SK-N-SH (cell line): ENCODE data around the gene RCAN2. TPM values are rescaled to one million over a fixed set of nuclear protein-coding genes. Genes with fewer than 3 reads are reported as not detected.

Experiments used
- CTCF ChIA-PET: fragments of 300-600, 350-600 bp; formaldehyde crosslinking; extraction: SDS; loops from one replicate; lab custom pipeline; 2021; lab: Yijun Ruan, JAX
- POLR2A ChIA-PET: fragments of 350-600 bp; sonication (Branson Sonifier 250); formaldehyde crosslinking; extraction: SDS; loops from one replicate; lab custom pipeline; 2020; ENCODE audit warnings: antibody characterized with exemption, inconsistent platforms; lab: Yijun Ruan, JAX
- DNase-seq: peaks from one replicate; pipeline ENCODE4 v3.0.0; 2012
- H2AFZ ChIP-seq: fragments of 200-600 bp; sonication (generic); 2 replicates; pipeline ENCODE4 v1.8.1; 2016; ENCODE audit warnings: antibody characterized with exemption, mild to moderate bottlenecking, low read depth
- H3F3A ChIP-seq: fragments of 200-600 bp; sonication (generic); replicated peaks from 2 replicates; pipeline ENCODE3; 2016; ENCODE audit warnings: antibody characterized with exemption, mild to moderate bottlenecking; ENCODE audit not compliant: insufficient read depth
- H3K27ac ChIP-seq, 2 experiments: fragments of 200-500 bp in 1 of 2; fragments of 200-600 bp in 1 of 2; sonication (Bioruptor generic) in 1 of 2; sonication (generic), shearing (Covaris generic) in 1 of 2; 2 replicates each; pipeline versions ENCODE4 v1.5.1 to v1.6.1; 2014 to 2016; ENCODE audit warnings: low read depth in 2 of 2, inconsistent platforms in 1 of 2, low read length in 1 of 2, mild to moderate bottlenecking in 1 of 2, mixed read lengths in 1 of 2
- H3K27me3 ChIP-seq: fragments of 200-600 bp; sonication (generic), shearing (Covaris generic); 2 replicates; pipeline ENCODE4 v1.6.1; 2016; ENCODE audit warnings: mixed run types; ENCODE audit not compliant: insufficient read depth
- H3K36me3 ChIP-seq, 2 experiments: fragments of 200-500 bp in 1 of 2; fragments of 200-600 bp in 1 of 2; sonication (Bioruptor generic) in 1 of 2; sonication (generic) in 1 of 2; replicated peaks in 1 of 2; 2 replicates each; pipeline versions ENCODE3 to v1.5.1; 2014 to 2016; ENCODE audit warnings: low read length in 1 of 2, mild to moderate bottlenecking in 1 of 2; ENCODE audit not compliant: insufficient read depth in 2 of 2, control insufficient read depth in 1 of 2
- H3K4me1 ChIP-seq, 2 experiments: fragments of 200-500 bp in 1 of 2; fragments of 200-600 bp in 1 of 2; sonication (Bioruptor generic) in 1 of 2; sonication (generic), shearing (Covaris generic) in 1 of 2; 2 replicates each; pipeline versions ENCODE4 v1.5.1 to v1.6.1; 2014 to 2016; ENCODE audit warnings: low read depth in 1 of 2, low read length in 1 of 2, mixed run types in 1 of 2; ENCODE audit not compliant: insufficient read depth in 2 of 2, control insufficient read depth in 1 of 2
- H3K4me2 ChIP-seq: fragments of 200-600 bp; sonication (generic), shearing (Covaris generic); 2 replicates; pipeline ENCODE4 v1.6.1; 2017; ENCODE audit warnings: mixed run types
- H3K4me3 ChIP-seq, 2 experiments: fragments of 200-500 bp in 1 of 2; fragments of 200-600 bp in 1 of 2; sonication (Bioruptor generic) in 1 of 2; sonication (generic), shearing (Covaris generic) in 1 of 2; 2 replicates each; pipeline versions ENCODE4 v1.5.1 to v1.8.1; 2014 to 2016; ENCODE audit warnings: low read depth in 2 of 2, inconsistent platforms in 1 of 2, low read length in 1 of 2, mild to moderate bottlenecking in 1 of 2, mixed read lengths in 1 of 2, moderate library complexity in 1 of 2
- H3K79me2 ChIP-seq: fragments of 200-600 bp; sonication (generic); 2 replicates; pipeline ENCODE4 v1.8.1; 2017; ENCODE audit warnings: mild to moderate bottlenecking; ENCODE audit not compliant: insufficient read depth
- H3K9ac ChIP-seq: fragments of 200-600 bp; sonication (generic); 2 replicates; pipeline ENCODE4 v1.6.1; 2017; ENCODE audit warnings: mixed run types
- H3K9me2 ChIP-seq: fragments of 200-600 bp; sonication (generic); 2 replicates; pipeline ENCODE4 v1.6.1; 2017; ENCODE audit warnings: mixed run types
- H3K9me3 ChIP-seq: fragments of 200-600 bp; sonication (generic); 2 replicates; pipeline ENCODE4 v1.6.1; 2017; ENCODE audit warnings: mixed run types, mild to moderate bottlenecking, moderate library complexity
- H4K20me1 ChIP-seq: fragments of 200-600 bp; sonication (generic); 2 replicates; pipeline ENCODE4 v1.6.1; 2017; ENCODE audit warnings: mild to moderate bottlenecking, mixed run types; ENCODE audit not compliant: insufficient read depth
- CTCF ChIP-seq: fragments of 200-600 bp; sonication (generic); IDR thresholded peaks from 2 replicates; pipeline ENCODE4 v1.6.1; 2017; ENCODE audit warnings: antibody characterized with exemption, mild to moderate bottlenecking, moderate library complexity
- FOXJ3 ChIP-seq: sonication (generic); formaldehyde crosslinking; IDR thresholded peaks from 2 replicates; pipeline ENCODE4 v1.5.1; 2020; ENCODE audit warnings: mild to moderate bottlenecking, missing genetic modification reagents
- GATA2 ChIP-seq: sonication (generic); formaldehyde crosslinking; IDR thresholded peaks from 2 replicates; pipeline ENCODE4 v1.5.0; 2020; ENCODE audit warnings: mild to moderate bottlenecking, missing genetic modification reagents
- IRF3 ChIP-seq: fragments of 150-350 bp; IDR thresholded peaks from 2 replicates; pipeline ENCODE4 v1.6.1; 2016; ENCODE audit warnings: mild to moderate bottlenecking, low read depth, low read length
- JUND ChIP-seq: IDR thresholded peaks from 2 replicates; pipeline ENCODE4 v1.4.0; 2012
- NRF1 ChIP-seq: IDR thresholded peaks from 2 replicates; pipeline ENCODE4 v1.6.1; 2012; ENCODE audit warnings: low read depth, mild to moderate bottlenecking, low read length
- SMC3 ChIP-seq: IDR thresholded peaks from 2 replicates; pipeline ENCODE4 v1.6.1; 2012; ENCODE audit warnings: low read depth, low read length, improper control_type of control experiment
- TAF1 ChIP-seq: IDR thresholded peaks from 2 replicates; pipeline ENCODE4 v1.6.1; 2012; ENCODE audit warnings: low read depth, mild to moderate bottlenecking, low read length, moderate library complexity, borderline replicate concordance
- YY1 ChIP-seq: IDR thresholded peaks from 2 replicates; pipeline ENCODE4 v1.4.0; 2012; ENCODE audit warnings: low read depth, mild to moderate bottlenecking
- WGBS: methylation state at CpG from one replicate; pipeline ENCODE4 v1.1.6; 2017; ENCODE audit warnings: low lambda C conversion rate; 5-methylcytosine and 5-hydroxymethylcytosine counted together
- polyA plus RNA-seq, 3 experiments: library from polyadenylated mRNA; depleted of rRNA; stranded (reverse); fragments of >200 nt; gene quantifications; 2 replicates each; pipeline ENCODE4 v1.2.3, GENCODE V29; 2012

The RCAN2 gene
- polyA plus RNA-seq, 1 of the 3 experiments (the other 2 are of a cell fraction) = not detected

GRCh38 chr6:46491628-46492547, 639 bp upstream of the RCAN2 start:
- POLR2A ChIA-PET = no interaction called here
- H4K20me1 ChIP-seq = no peaks in the 10 kb centered on the region
- H2AFZ ChIP-seq = peak overlapping the region; percentile 29; the same call in 1 of the 2 replicates
- no peak overlapping the region for H3K9ac ChIP-seq
- peak overlapping the region; percentile 81 for H3K4me2 ChIP-seq
- H3K27me3 ChIP-seq = peaks cover 42% of the 10 kb centered on the region
- 5% methylated on average over 21 of the region's 30 CpGs for WGBS
- peak; percentile 63 for DNase-seq
- no peaks in the 10 kb centered on the region for H3K9me2 ChIP-seq
- no peaks in the 10 kb centered on the region; a peak in 1 of 4 replicates for H3K4me1 ChIP-seq
- CTCF ChIA-PET = interaction anchor here (1.0 to 1.5 kb wide), 3 partner anchors 13 to 25 kb away, joined by 3 to 6 read pairs (median 3); no protein-coding TSS in a partner anchor
- peak overlapping the region; percentile 48 to 56 for H3K4me3 ChIP-seq
- no peaks in the 10 kb centered on the region for H3F3A ChIP-seq
- H3K27ac ChIP-seq = no peak overlapping the region
- H3K9me3 ChIP-seq = no peaks in the 10 kb centered on the region
- H3K36me3 ChIP-seq = no peaks in the 10 kb centered on the region
- TF ChIP-seq FOXJ3 (CRISPR knock-in tag) = no peak
- TF ChIP-seq YY1 = no peak
- no peak for TF ChIP-seq IRF3
- no peak; the same call in 1 of the 2 replicates for TF ChIP-seq SMC3
- TF ChIP-seq GATA2 (CRISPR knock-in tag) = no peak
- no peak for TF ChIP-seq JUND
- peak; percentile 39 for TF ChIP-seq CTCF
- no peak for TF ChIP-seq TAF1
- H3K79me2 ChIP-seq = no peaks in the 10 kb centered on the region

- peak overlapping the region; percentile 48 to 56; a peak in 3 of 4 replicates for H3K4me3 ChIP-seq
- H3K27me3 ChIP-seq = peaks cover 42% of the 10 kb centered on the region
- no peak for TF ChIP-seq NRF1
- TF ChIP-seq CTCF = peak; percentile 26
- peak overlapping the region; percentile 47; the same call in 1 of the 2 replicates for H3K4me2 ChIP-seq
- H3K9me3 ChIP-seq = no peaks in the 10 kb centered on the region
- H3F3A ChIP-seq = no peaks in the 10 kb centered on the region
- no peaks in the 10 kb centered on the region for H3K9me2 ChIP-seq
- WGBS = 3% methylated on average over 13 of the region's 56 CpGs
- no peaks in the 10 kb centered on the region for H3K36me3 ChIP-seq
- no peaks in the 10 kb centered on the region for H4K20me1 ChIP-seq
- H3K4me1 ChIP-seq = no peaks in the 10 kb centered on the region; a peak in 1 of 4 replicates
- H2AFZ ChIP-seq = no peak overlapping the region
- H3K79me2 ChIP-seq = no peaks in the 10 kb centered on the region
- no peak overlapping the region for H3K9ac ChIP-seq
- no peak overlapping the region for H3K27ac ChIP-seq
- POLR2A ChIA-PET = no interaction called here
- CTCF ChIA-PET = interaction anchor here (1.0 to 1.5 kb wide), 3 partner anchors 12 to 27 kb away, joined by 3 to 6 read pairs (median 3); no protein-coding TSS in a partner anchor
- DNase-seq = peak; percentile 73
Measured at GRCh38 chr6:46490425-46491200, 636 bp downstream of the RCAN2 start.
